Subcutaneous adipose tissue (tissue), 4 donors: ENCODE results near the gene CSRP1. TPM values are rescaled to one million over a fixed set of nuclear protein-coding genes. Genes with fewer than 3 reads are reported as not detected.

Experiments used
- CTCF ChIP-seq: fragments of 450-650 bp; IDR thresholded peaks from one replicate; pipeline ENCODE4 v1.5.1; 2016; ENCODE audit warnings: low read depth, mild to moderate bottlenecking, control low read depth, antibody characterized with exemption, moderate library complexity
- total RNA-seq, 4 donors: library from RNA; depleted of rRNA; stranded (reverse); fragments of >200 nt; gene quantifications; one replicate each; pipeline ENCODE4 v1.1.0, GENCODE V29; 2016

The CSRP1 gene
- total RNA-seq: 100 to 1,000 TPM in 3 of 4 donors, 10 to 100 TPM in 1; 82.0 to 242 (median 155) TPM

- no peak for TF ChIP-seq CTCF
Measured at GRCh38 chr1:201506557-201507359, at the start of gene CSRP1. Gene CSRP1, minus strand, starts transcription at chr1:201507123. Its CDS starts 10,820 bp downstream, at chr1:201496303.

GRCh38 chr1:201555593-201555945, 48.6 kb upstream of the CSRP1 start:
- no peak for TF ChIP-seq CTCF

GRCh38 chr1:201554789-201555592, 48.1 kb upstream of the CSRP1 start:
- TF ChIP-seq CTCF: no peak

- TF ChIP-seq CTCF: no peak
Measured at GRCh38 chr1:201554190-201554600, 47.3 kb upstream of the CSRP1 start.

GRCh38 chr1:201553496-201554189, 46.7 kb upstream of the CSRP1 start:
- TF ChIP-seq CTCF: no peak

GRCh38 chr1:201552941-201553351, 46.0 kb upstream of the CSRP1 start:
- no peak for TF ChIP-seq CTCF
